GOT3 (cell line): ENCODE measurements around the gene TSC2.
"Not testable (repeated sequence)": the region's sequence is repeated elsewhere in the genome, so short reads cannot be mapped to it uniquely, and the experiment has no call there.

Experiments used
- DNase-seq: peaks from one replicate; lab custom pipeline; 2025; ENCODE audit warnings: mixed read lengths; lab: John Stamatoyannopoulos, UW

TSC2 gene

GRCh38 chr16:2086106-2086742 is 38.4 kb downstream of the TSC2 start:
- DNase-seq, result no peak

- no peak for DNase-seq
Observed at GRCh38 chr16:2086812-2087747, 39.3 kb downstream of the TSC2 start.

DNA sequence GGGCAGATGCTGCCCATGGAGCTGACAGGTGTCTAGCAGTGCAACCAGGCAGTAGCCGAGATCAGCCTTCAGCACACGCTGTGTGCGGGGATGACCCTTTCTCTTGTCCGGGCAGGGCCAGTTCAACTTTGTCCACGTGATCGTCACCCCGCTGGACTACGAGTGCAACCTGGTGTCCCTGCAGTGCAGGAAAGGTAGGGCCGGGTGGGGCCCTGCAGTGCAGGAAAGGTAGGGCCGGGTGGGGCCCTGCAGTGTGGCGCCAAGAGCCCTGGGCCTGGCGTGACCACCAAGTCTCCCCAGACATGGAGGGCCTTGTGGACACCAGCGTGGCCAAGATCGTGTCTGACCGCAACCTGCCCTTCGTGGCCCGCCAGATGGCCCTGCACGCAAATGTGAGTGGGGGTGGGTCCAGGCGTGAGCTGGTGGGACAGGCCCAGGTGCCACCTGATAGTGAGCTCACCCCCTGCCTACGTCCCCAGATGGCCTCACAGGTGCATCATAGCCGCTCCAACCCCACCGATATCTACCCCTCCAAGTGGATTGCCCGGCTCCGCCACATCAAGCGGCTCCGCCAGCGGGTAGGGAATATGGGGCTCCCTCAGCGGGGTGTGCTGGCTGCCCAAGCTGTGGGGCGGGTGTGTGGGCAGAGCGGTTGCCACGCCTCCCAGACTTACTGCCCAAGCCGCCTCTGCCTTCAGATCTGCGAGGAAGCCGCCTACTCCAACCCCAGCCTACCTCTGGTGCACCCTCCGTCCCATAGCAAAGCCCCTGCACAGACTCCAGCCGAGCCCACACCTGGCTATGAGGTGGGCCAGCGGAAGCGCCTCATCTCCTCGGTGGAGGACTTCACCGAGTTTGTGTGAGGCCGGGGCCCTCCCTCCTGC is 40.2 kb downstream of the TSC2 start:
- DNase-seq, result no peak

DNA sequence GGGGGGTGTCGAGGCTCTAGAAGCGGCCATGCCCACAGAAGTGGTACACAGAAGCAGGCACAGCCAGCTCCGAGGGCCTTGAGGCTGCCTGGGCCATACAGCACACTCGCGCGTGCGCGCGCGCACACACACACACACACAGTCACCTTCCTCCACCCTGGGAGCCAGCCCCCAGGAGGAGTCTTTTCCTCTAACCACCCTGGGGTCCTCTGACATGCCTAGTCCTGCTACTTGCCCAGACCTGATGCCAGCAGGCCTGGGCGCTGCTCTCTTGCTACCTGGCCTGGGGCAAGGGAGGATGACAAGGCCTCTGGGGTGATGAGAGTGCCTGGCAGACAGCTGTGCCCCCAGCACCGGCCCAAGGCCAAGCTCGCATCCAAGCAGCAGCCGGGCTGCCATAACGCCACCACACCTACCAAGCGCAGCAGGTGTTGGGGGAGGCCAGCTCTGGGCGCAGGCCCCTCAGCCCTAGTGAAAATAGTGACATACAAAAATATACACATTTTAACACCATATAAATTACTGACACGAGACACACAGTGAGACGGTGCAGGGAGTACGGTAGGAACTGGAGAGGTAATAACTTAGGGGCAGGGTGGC is 41.1 kb downstream of the TSC2 start:
- DNase-seq, result no peak

DNA sequence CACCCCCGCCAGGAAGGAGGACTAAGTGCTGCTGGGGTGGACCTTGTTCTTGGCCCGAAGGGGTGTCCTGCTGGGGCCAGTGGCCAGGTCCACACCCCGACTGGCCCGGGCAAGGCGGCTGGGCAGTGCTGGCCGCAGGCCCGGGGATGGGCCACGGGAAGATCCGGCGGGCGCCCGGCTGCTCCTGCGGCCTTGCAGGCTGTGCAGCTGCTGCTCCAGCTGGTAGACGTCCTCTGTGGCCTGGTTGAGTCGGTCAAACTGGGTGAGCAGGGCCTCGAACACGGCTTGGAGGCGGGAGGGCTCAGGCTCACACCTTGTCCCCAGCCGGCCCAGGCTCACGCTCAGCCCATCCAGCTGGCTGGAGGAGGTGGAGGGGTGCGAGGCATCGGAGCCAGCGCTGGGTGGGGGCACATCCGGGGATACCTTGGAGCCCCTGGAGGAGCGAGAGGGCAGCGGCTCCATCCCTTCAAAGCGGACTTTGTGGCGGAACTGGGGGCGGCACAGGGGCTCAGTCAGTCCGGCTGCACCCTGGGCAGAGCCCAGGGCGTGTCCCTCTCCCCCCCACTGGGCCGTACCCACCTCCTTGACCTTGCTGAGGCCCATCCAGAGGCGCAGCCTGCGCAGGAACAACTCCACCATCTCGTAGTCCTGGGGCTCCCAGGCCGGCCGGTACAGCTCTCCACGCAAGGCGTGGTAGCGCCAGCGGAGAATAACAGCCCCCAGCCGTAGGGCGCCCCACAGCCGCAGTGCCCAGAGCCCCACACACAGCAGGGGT is 42.1 kb downstream of the TSC2 start:
- no peak for DNase-seq

- DNase-seq, result no peak
Observed at GRCh38 chr16:2090481-2090776, 42.6 kb downstream of the TSC2 start.

DNA sequence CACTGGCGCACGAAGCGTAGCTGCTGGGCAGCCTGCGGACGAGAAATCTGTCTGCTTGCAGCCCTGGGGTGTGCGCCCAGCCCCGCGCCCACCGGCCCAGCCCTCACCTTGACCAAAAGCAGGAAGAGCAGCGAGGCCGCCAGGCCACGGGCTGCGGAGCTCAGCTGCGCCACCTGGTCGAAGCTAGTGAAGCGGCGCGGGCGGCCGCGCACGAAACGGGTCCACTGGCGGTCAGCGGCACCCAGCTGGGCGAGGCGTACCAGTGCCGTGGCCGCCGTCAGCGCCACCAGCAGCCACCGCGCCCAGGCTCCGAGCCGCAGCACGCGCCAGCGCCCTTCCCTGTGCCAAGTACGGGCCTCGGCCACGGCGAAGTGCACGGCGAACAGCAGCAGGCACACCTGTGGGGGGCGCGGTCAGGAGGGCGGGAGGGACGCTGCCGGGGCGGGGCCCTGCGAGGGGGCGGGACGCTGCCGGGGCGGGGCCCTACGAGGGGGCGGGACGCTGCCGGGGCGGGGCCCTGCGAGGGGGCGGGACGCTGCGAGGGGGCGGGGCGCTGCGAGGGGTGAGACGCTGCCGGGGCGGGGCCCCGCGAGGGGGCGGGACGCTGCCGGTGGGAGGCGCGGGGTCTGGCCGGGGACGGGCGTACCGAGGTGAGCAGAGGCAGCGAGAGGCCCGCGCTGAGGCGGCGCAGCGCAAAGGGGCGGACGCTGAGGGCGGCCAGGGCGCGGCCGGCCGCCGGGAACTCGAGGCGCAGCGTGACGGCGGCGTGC is 43.2 kb downstream of the TSC2 start:
- DNase-seq, result no peak

- no peak for DNase-seq
Observed at GRCh38 chr16:2091547-2092255, 43.9 kb downstream of the TSC2 start.

DNA sequence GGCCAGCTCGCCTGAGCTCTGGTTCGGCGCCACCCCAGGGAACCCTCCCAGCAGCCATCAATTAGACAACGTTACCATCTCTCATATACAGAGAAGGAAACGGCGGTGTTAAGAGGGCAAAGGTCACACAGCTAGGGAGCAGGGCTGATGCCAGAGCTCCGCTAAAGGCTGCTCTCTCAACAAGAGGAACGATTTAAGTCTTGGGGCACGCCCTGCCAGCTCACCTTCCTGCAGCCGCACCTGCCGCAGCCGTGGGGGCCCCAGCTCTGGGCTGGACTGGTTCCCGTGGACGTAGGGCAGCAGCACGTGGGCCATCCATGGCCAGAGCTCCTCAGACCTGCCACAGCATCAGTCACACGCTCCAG is 44.5 kb downstream of the TSC2 start:
- no peak for DNase-seq

DNA sequence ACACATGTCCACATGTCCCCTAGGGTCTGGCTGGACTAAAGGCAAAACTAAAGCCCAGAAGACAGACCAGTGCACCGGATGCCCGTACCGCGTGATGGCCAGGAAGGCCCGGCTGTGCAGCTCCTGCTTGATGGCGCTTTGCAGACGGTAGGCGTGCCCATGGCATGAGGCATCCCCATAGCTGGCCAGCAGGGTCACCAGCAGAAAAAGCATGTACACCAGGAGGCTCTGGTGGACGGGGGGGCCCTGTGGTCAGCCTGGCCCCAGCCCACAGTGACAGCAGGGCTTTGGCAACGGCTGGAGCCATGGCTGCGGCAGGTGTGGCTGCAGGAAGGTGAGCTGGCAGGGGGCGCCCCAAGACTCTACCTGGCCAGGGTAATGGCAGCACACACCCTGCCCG is 45.1 kb downstream of the TSC2 start:
- no peak for DNase-seq

GRCh38 chr16:2093793-2094192 is 46.0 kb downstream of the TSC2 start:
- DNase-seq, result no peak

DNA sequence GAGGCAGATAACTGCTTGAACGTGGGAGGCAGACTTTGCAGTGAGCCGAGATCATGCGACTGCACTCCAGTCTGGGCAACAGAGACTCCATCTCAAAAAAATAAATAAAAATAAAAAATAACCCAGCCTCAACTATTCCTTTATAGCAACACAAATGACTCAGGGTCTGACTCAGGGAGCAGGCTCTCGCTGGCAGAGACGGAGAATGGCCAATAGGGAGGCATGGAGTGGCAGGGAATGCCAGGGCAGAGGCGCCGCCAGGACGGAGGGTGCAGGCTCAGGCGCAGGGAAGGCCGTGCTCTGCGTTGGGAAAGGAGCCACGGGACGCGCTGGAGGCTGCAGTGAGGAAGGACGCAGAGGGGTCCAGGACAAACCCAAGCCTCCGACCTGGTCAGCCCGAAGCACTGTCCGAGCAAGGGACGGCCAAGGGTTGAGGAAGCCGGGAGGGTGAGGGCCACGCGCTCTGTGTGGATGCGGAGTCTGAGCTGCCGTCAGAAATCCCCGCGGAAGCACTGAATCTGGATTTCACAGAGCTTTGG is 47.6 kb downstream of the TSC2 start:
- no peak for DNase-seq

DNA sequence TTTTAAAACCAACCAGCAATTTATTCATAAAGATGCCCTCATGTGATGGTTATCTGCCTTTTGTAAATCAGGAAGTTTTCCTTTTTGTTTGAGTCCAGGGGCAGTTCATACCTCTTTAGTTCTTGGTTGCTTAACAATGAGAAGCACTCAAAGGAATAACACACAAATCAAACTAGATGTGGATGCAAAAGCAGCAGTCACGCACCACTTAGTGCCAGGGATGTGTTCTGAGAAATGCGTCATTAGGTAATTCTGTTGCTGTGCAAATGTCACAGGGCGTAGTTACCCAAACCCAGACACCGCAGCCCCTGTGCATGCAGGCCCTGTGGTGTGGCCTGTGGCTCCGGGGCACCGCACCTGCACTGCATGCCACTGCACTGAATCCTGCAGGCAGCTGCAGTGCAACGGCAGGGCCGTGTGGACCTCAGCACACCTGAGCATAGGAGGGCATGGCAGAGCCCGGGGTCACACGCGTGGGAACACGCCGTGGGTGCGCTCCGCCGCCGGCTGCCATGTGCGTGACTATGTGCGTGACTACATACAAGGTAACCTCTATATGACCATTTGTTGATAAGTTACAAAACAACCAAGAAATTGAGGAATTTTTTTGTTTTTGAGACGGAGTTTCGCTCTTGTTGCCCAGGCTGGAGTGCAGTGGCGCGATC is 48.3 kb downstream of the TSC2 start:
- no peak for DNase-seq

DNA sequence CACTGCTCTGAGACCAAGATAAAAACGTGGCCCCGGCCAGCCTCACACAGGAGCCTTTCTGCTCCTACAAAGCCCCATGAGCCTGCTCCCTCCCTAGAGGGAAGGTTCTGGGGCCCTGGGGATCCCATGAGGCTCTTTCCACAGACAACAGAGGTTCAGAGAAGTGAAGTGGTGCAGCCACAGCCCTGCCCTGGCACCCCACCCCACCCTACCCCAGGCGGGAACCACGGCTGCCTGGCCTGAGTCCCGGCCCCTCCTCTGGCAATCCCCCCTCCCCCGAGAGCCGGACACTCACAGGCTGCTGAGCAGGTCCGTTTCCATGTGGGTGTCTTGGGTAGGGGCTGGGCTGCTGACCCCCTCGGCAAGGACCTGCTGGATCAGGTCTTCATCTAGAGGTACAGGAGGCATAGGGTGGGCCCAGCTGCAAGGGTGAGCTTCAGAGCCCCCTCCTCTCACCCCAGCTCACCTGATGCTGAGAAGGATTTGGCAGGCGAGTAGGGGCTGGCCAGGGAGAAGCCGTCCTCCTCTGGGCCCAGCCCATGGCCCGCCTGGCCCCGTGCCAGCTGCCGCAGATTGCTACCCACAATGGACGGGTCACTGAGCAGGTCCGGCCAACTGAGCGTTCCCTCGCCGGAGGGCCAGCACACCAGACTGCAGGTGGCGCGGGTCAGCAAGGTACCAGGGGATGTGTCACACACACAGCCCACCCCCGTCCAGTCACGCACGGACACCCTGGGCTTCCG is 49.2 kb downstream of the TSC2 start:
- DNase-seq, result no peak

- DNase-seq, result not testable (repeated sequence)
Observed at GRCh38 chr16:2097689-2098088, 49.9 kb downstream of the TSC2 start.

DNA sequence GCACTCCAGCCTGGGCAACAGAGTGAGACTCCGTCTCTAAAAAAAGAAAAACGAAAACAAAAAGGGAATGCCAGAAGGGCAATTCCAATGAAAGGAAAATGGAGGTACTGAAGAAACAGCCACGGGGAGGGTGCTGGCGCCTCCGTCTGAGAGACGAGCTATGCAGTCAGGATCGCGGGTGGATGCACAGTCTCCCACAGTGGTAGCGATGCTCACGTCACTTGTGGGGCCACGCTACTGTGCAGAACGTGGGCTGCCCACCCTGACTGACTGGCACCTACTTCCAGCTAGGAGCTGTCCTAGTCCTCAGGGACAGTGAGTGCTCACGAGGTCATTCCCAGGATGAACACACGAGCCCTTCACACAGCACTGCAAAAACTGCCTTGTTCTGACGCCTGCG is 53.8 kb downstream of the TSC2 start:
- not testable (repeated sequence) for DNase-seq

GRCh38 chr16:2102471-2102870 is 54.7 kb downstream of the TSC2 start:
- no peak for DNase-seq

DNA sequence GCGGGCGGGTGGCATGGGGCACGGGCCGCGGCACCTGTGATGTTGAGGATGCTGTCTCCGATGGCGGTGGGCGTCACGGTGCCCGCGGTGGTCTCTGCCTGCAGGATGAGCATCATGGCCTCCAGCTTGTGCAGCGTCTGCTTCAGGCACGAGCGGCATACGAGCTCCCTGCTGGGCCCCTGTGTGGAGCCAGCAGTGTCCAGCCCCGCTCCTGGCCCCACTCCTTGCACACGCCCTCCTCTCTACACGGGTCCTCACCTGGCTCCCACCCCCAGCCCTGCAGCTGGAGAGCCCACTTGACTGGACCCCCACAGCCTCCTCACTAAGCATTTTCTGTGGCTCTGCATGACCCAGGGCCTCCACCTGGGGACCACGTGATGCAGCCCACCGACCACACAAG is 56.7 kb downstream of the TSC2 start:
- DNase-seq, result not testable (repeated sequence)
